BLaER1 (cell line): ENCODE measurements around the gene CCDC127.

ENCODE experiments used
- H3K27ac ChIP-seq: shearing (Covaris generic); formaldehyde crosslinking; 2 replicates; pipeline ENCODE4 v1.8.1; 2022
- H3K27me3 ChIP-seq: shearing (Covaris generic); formaldehyde crosslinking; 2 replicates; pipeline ENCODE4 v1.8.1; 2022
- H3K36me3 ChIP-seq: shearing (Covaris generic); formaldehyde crosslinking; 2 replicates; pipeline ENCODE4 v1.8.1; 2022
- H3K4me1 ChIP-seq: shearing (Covaris generic); formaldehyde crosslinking; 2 replicates; pipeline ENCODE4 v1.8.1; 2022
- H3K4me2 ChIP-seq: shearing (Covaris generic); formaldehyde crosslinking; 2 replicates; pipeline ENCODE4 v1.8.1; 2022
- H3K4me3 ChIP-seq: shearing (Covaris generic); formaldehyde crosslinking; 2 replicates; pipeline ENCODE4 v1.8.1; 2022
- H3K9ac ChIP-seq: shearing (Covaris generic); formaldehyde crosslinking; 2 replicates; pipeline ENCODE4 v1.8.1; 2022
- H3K9me3 ChIP-seq: shearing (Covaris generic); formaldehyde crosslinking; 2 replicates; pipeline ENCODE4 v1.8.1; 2022
- H4K20me1 ChIP-seq: shearing (Covaris generic); formaldehyde crosslinking; 2 replicates; pipeline ENCODE4 v1.8.1; 2022
- Cebpa-rat ChIP-seq: shearing (Covaris generic); IDR thresholded peaks from 2 replicates; pipeline ENCODE4 v1.8.1; 2022

Gene CCDC127

GRCh38 chr5:160173-160510 lies 57.8 kb downstream of the CCDC127 start:
- H3K27me3 ChIP-seq, result no peaks in the 10 kb centered on the region
- peaks cover 95% of the 10 kb centered on the region for H3K36me3 ChIP-seq
- TF ChIP-seq Cebpa-rat, result no peak
- H3K4me3 ChIP-seq, result no peak overlapping the region
- peaks cover 5% of the 10 kb centered on the region; the same call in 1 of the 2 replicates for H3K9me3 ChIP-seq
- peak overlapping the region; percentile 82 for H3K4me2 ChIP-seq
- no peak overlapping the region for H3K27ac ChIP-seq
- no peak overlapping the region for H3K9ac ChIP-seq
- H3K4me1 ChIP-seq, result peaks cover 90% of the 10 kb centered on the region
- peaks cover 21% of the 10 kb centered on the region for H4K20me1 ChIP-seq

- Histone ChIP-seq H3K27me3 (no peaks in the 10 kb centered on the region), H3K9ac (peak overlapping the region; percentile 51; the same call in 1 of the 2 replicates), H3K27ac (peak overlapping the region; percentile 31; the same call in 1 of the 2 replicates), H3K4me2 (peak overlapping the region; percentile 82), H3K36me3 (peaks cover 94% of the 10 kb centered on the region), H3K9me3 (peaks cover 5% of the 10 kb centered on the region; the same call in 1 of the 2 replicates), H4K20me1 (peaks cover 21% of the 10 kb centered on the region), H3K4me3 (no peak overlapping the region), H3K4me1 (peaks cover 95% of the 10 kb centered on the region)
- no peak for TF ChIP-seq Cebpa-rat
These were observed 58.3 kb downstream of the CCDC127 start for GRCh38 chr5:159448-160172.

- peak overlapping the region; percentile 82 for H3K4me2 ChIP-seq
- H4K20me1 ChIP-seq, result peaks cover 21% of the 10 kb centered on the region
- peak overlapping the region; percentile 51; the same call in 1 of the 2 replicates for H3K9ac ChIP-seq
These were observed 59.0 kb downstream of the CCDC127 start for GRCh38 chr5:158807-159447.

GRCh38 chr5:157801-158200 lies 60.2 kb downstream of the CCDC127 start:
- H3K9ac ChIP-seq, result no peak overlapping the region
- H3K4me1 ChIP-seq, result peaks cover 100% of the 10 kb centered on the region
- H3K4me2 ChIP-seq, result peak overlapping the region; percentile 82
- no peaks in the 10 kb centered on the region for H3K27me3 ChIP-seq
- H3K9me3 ChIP-seq, result no peaks in the 10 kb centered on the region
- no peak overlapping the region; the same call in 1 of the 2 replicates for H3K4me3 ChIP-seq
- H3K27ac ChIP-seq, result peak overlapping the region; percentile 85; the same call in 1 of the 2 replicates
- no peak for TF ChIP-seq Cebpa-rat
- H4K20me1 ChIP-seq, result peaks cover 21% of the 10 kb centered on the region
- peaks cover 76% of the 10 kb centered on the region for H3K36me3 ChIP-seq

More at GRCh38 chr5:158807-159447, 59.0 kb downstream of the CCDC127 start:
- no peak for TF ChIP-seq Cebpa-rat
- peaks cover 1% of the 10 kb centered on the region; the same call in 1 of the 2 replicates for H3K9me3 ChIP-seq
- peaks cover 100% of the 10 kb centered on the region for H3K4me1 ChIP-seq
- H3K27ac ChIP-seq, result peak overlapping the region; percentile 85; the same call in 1 of the 2 replicates
- H3K4me3 ChIP-seq, result no peak overlapping the region; the same call in 1 of the 2 replicates
- H3K36me3 ChIP-seq, result peaks cover 87% of the 10 kb centered on the region
- no peaks in the 10 kb centered on the region for H3K27me3 ChIP-seq

- Histone ChIP-seq H3K9me3 (no peaks in the 10 kb centered on the region), H3K4me3 (no peak overlapping the region; the same call in 1 of the 2 replicates), H3K4me1 (peaks cover 100% of the 10 kb centered on the region), H3K27ac (peak overlapping the region; percentile 85), H4K20me1 (peaks cover 21% of the 10 kb centered on the region), H3K9ac (peak overlapping the region; percentile 45), H3K36me3 (peaks cover 74% of the 10 kb centered on the region), H3K4me2 (peak overlapping the region; percentile 82), H3K27me3 (no peaks in the 10 kb centered on the region)
- no peak for TF ChIP-seq Cebpa-rat
These were observed 60.7 kb downstream of the CCDC127 start for GRCh38 chr5:157126-157715.

- H4K20me1 ChIP-seq, result peaks cover 21% of the 10 kb centered on the region
- peaks cover 71% of the 10 kb centered on the region for H3K36me3 ChIP-seq
- H3K9ac ChIP-seq, result peak overlapping the region; percentile 45
- peak overlapping the region; percentile 42; the same call in 1 of the 2 replicates for H3K4me3 ChIP-seq
- peak overlapping the region; percentile 85 for H3K27ac ChIP-seq
- no peaks in the 10 kb centered on the region for H3K9me3 ChIP-seq
- peaks cover 100% of the 10 kb centered on the region for H3K4me1 ChIP-seq
- peak overlapping the region; percentile 82 for H3K4me2 ChIP-seq
- no peaks in the 10 kb centered on the region for H3K27me3 ChIP-seq
- no peak for TF ChIP-seq Cebpa-rat
These were observed 61.4 kb downstream of the CCDC127 start for GRCh38 chr5:156411-157072.

- H3K9me3 ChIP-seq, result no peaks in the 10 kb centered on the region
- no peak for TF ChIP-seq Cebpa-rat
- no peaks in the 10 kb centered on the region for H3K27me3 ChIP-seq
- H3K9ac ChIP-seq, result peak overlapping the region; percentile 45; the same call in 1 of the 2 replicates
- peaks cover 71% of the 10 kb centered on the region for H3K36me3 ChIP-seq
- peak overlapping the region; percentile 82 for H3K4me2 ChIP-seq
- H3K4me1 ChIP-seq, result peaks cover 100% of the 10 kb centered on the region
- peak overlapping the region; percentile 85 for H3K27ac ChIP-seq
- peak overlapping the region; percentile 42 for H3K4me3 ChIP-seq
- peaks cover 21% of the 10 kb centered on the region for H4K20me1 ChIP-seq
These were observed 62.1 kb downstream of the CCDC127 start for GRCh38 chr5:155651-156410.

- H3K27ac ChIP-seq, result peak overlapping the region; percentile 85
- TF ChIP-seq Cebpa-rat, result no peak
- H3K9ac ChIP-seq, result peak overlapping the region; percentile 61
- H3K4me2 ChIP-seq, result peak overlapping the region; percentile 82
- peaks cover 71% of the 10 kb centered on the region for H3K36me3 ChIP-seq
- H4K20me1 ChIP-seq, result peaks cover 14% of the 10 kb centered on the region
- H3K9me3 ChIP-seq, result no peaks in the 10 kb centered on the region
- H3K4me3 ChIP-seq, result peak overlapping the region; percentile 42
- peaks cover 98% of the 10 kb centered on the region for H3K4me1 ChIP-seq
- no peaks in the 10 kb centered on the region for H3K27me3 ChIP-seq
These were observed 63.1 kb downstream of the CCDC127 start for GRCh38 chr5:154826-155225.
